GM12878 (cell line): ENCODE results near the gene GOPC. TPM values are rescaled to one million over a fixed set of nuclear protein-coding genes. Genes with fewer than 3 reads are reported as not detected.

Source experiments
- ATAC-seq: fragments of 200-7000 bp; cut with Tn5 transposase; 3 replicates; pipeline ENCODE4 v1.9.1; 2020; ENCODE audit warnings: mild to moderate bottlenecking, moderate library complexity
- BruUV-seq: library from RNA; stranded (reverse); fragments of 400-500 nt; replicated peaks from 2 replicates; lab custom pipeline; 2021; lab: Mats Ljungman, UMichigan
- CTCF ChIA-PET: fragments of 300-600 bp; sonication (Branson Sonifier 250); formaldehyde crosslinking; extraction: SDS; loops from one replicate; lab custom pipeline; 2021; ENCODE audit warnings: inconsistent platforms; lab: Yijun Ruan, JAX
- POLR2A ChIA-PET: fragments of 350-600 bp; formaldehyde crosslinking; extraction: SDS; loops from one replicate; lab custom pipeline; 2021; ENCODE audit warnings: inconsistent platforms; lab: Charles Lee
- RAD21 ChIA-PET: fragments of 300-600 bp; sonication (Branson Sonifier 250); formaldehyde crosslinking; loops from one replicate; lab custom pipeline; 2023; ENCODE audit warnings: antibody characterized with exemption; ENCODE audit not compliant: unreplicated experiment; lab: Charles Lee
- SMC1A ChIA-PET: fragments of 300-600 bp; sonication (Branson Sonifier 250); formaldehyde crosslinking; loops from one replicate; lab custom pipeline; 2023; ENCODE audit not compliant: unreplicated experiment, uncharacterized antibody; lab: Charles Lee
- DNase-seq: peaks from one replicate; pipeline ENCODE4 v3.0.0-alpha.2; 2011; ENCODE audit warnings: low read depth, low spot score
- FAIRE-seq: peaks from 3 replicates; lab custom pipeline; 2011; peaks lifted over from hg19 to GRCh38; lab: Jason Lieb, UNC
- H2AFZ ChIP-seq: 2 replicates; pipeline ENCODE4 v1.6.0; 2011; ENCODE audit warnings: low read depth, low read length, control low read depth; ENCODE audit not compliant: control insufficient read depth
- H3K27ac ChIP-seq: 2 replicates; pipeline ENCODE4 v1.5.1; 2011; ENCODE audit warnings: control low read depth; ENCODE audit not compliant: control insufficient read depth, insufficient read depth
- H3K27me3 ChIP-seq, 2 experiments: replicated peaks in 1 of 2; 2 replicates each; pipeline versions ENCODE4 v1.6.0 to v1.6.1; 2011; ENCODE audit warnings: low read length in 1 of 2; ENCODE audit not compliant: control insufficient read depth in 2 of 2, insufficient read depth in 2 of 2
- H3K36me3 ChIP-seq, 2 experiments: 2 replicates each; pipeline ENCODE4 v1.5.1; 2011; ENCODE audit warnings: low read length in 1 of 2; ENCODE audit not compliant: control insufficient read depth in 2 of 2, insufficient read depth in 2 of 2
- H3K4me1 ChIP-seq: 2 replicates; pipeline ENCODE4 v1.6.1; 2011; ENCODE audit warnings: mild to moderate bottlenecking, low read length, moderate library complexity, mixed read lengths; ENCODE audit not compliant: control insufficient read depth, insufficient read depth
- H3K4me2 ChIP-seq: 2 replicates; pipeline ENCODE4 v1.6.0; 2011; ENCODE audit warnings: control low read depth; ENCODE audit not compliant: control insufficient read depth, insufficient read depth
- H3K4me3 ChIP-seq: fragments of 200-600 bp; sonication (generic); 2 replicates; pipeline ENCODE4 v1.5.1; 2016
- H3K79me2 ChIP-seq: 2 replicates; pipeline ENCODE4 v1.6.0; 2011; ENCODE audit warnings: low read length; ENCODE audit not compliant: control insufficient read depth, insufficient read depth
- H3K9ac ChIP-seq: 2 replicates; pipeline ENCODE4 v1.8.0; 2011; ENCODE audit warnings: low read length, control low read depth, mixed read lengths; ENCODE audit not compliant: control insufficient read depth, insufficient read depth
- H3K9me3 ChIP-seq: replicated peaks from 3 replicates; pipeline ENCODE4 v1.5.1; 2011; ENCODE audit warnings: mild to moderate bottlenecking, low read length; ENCODE audit not compliant: control insufficient read depth, insufficient read depth
- H4K20me1 ChIP-seq: 2 replicates; pipeline ENCODE4 v1.6.0; 2011; ENCODE audit not compliant: control insufficient read depth, insufficient read depth
- CHD2 ChIP-seq: IDR thresholded peaks from 2 replicates; pipeline ENCODE4 v1.6.1; 2011; ENCODE audit warnings: low read depth, low read length, improper control_type of control experiment, borderline replicate concordance
- DPF2 ChIP-seq: fragments of 450-650 bp; IDR thresholded peaks from 2 replicates; pipeline ENCODE4 v1.6.1; 2017; ENCODE audit warnings: mild to moderate bottlenecking
- HDAC2 ChIP-seq: fragments of 200-600 bp; sonication (generic); IDR thresholded peaks from 2 replicates; pipeline ENCODE4 v1.6.1; 2017
- IRF4 ChIP-seq: IDR thresholded peaks from 2 replicates; pipeline ENCODE4 v1.6.1; 2011; ENCODE audit warnings: low read depth, low read length
- KDM1A ChIP-seq: fragments of 200-600 bp; sonication (generic); IDR thresholded peaks from 2 replicates; pipeline ENCODE4 v1.6.1; 2016; ENCODE audit warnings: borderline replicate concordance
- MAX ChIP-seq: IDR thresholded peaks from 2 replicates; pipeline ENCODE4 v1.6.1; 2012; ENCODE audit warnings: low read depth, low read length, improper control_type of control experiment
- MTA2 ChIP-seq: fragments of 450-650 bp; IDR thresholded peaks from 2 replicates; pipeline ENCODE4 v1.6.1; 2016; ENCODE audit warnings: low read depth, mild to moderate bottlenecking, moderate library complexity
- MXI1 ChIP-seq: fragments of 150-350 bp; IDR thresholded peaks from 2 replicates; pipeline ENCODE4 v1.6.1; 2011; ENCODE audit warnings: low read depth, mild to moderate bottlenecking, inconsistent platforms, low read length, improper control_type of control experiment
- NKRF ChIP-seq: fragments of 450-650 bp; conservative IDR thresholded peaks from 2 replicates; pipeline ENCODE4 v1.6.1; 2017; ENCODE audit warnings: mild to moderate bottlenecking, moderate library complexity
- NR2F1 ChIP-seq: fragments of 450-650 bp; conservative IDR thresholded peaks from 2 replicates; pipeline ENCODE4 v1.6.1; 2017; ENCODE audit warnings: mild to moderate bottlenecking
- SIX5 ChIP-seq: IDR thresholded peaks from 2 replicates; pipeline ENCODE4 v1.6.1; 2011; ENCODE audit warnings: mild to moderate bottlenecking, low read depth, low read length, moderate library complexity; ENCODE audit not compliant: severe bottlenecking
- SMAD5 ChIP-seq: IDR thresholded peaks from 2 replicates; pipeline ENCODE4 v1.6.1; 2016; ENCODE audit warnings: antibody characterized with exemption, low read depth
- SREBF1 ChIP-seq: IDR thresholded peaks from 2 replicates; pipeline ENCODE4 v1.6.1; 2012; ENCODE audit warnings: mild to moderate bottlenecking, low read length
- YY1 ChIP-seq: IDR thresholded peaks from 2 replicates; pipeline ENCODE4 v1.6.1; 2011; ENCODE audit warnings: low read depth, mild to moderate bottlenecking, low read length
- ZNF217 ChIP-seq: fragments of 450-650 bp; IDR thresholded peaks from 2 replicates; pipeline ENCODE4 v1.6.1; 2017; ENCODE audit warnings: antibody characterized with exemption, mild to moderate bottlenecking
- WGBS: methylation state at CpG from one replicate; pipeline ENCODE4 v1.1.6; 2016; ENCODE audit warnings: low lambda C conversion rate; ENCODE audit not compliant: insufficient replicate concordance, insufficient coverage; ENCODE audit errors: missing lambda C conversion rate; 5-methylcytosine and 5-hydroxymethylcytosine counted together
- in situ Hi-C: fragments of 300-500 bp; cut with MboI; formaldehyde crosslinking; loops from 9 replicates; pipeline ENCODE4 v1.14.3; 2018; ENCODE audit warnings: mixed read lengths
- intact Hi-C: fragments of 100-400 bp; cut with micrococcal nuclease; formaldehyde crosslinking; loops from one replicate; pipeline ENCODE4 v1.14.2; 2022; ENCODE audit not compliant: unreplicated experiment
- polyA plus RNA-seq, 11 experiments: library from polyadenylated mRNA; depleted of rRNA in 4 of 11; unstranded in 6 of 11; stranded (reverse) in 5 of 11; fragments of >200 nt; fragmentation: Nextera tagmentation in 4 of 11; fragmentation: Illumina TruSeq in 1 of 11; extraction: Ambion mirVana in 4 of 11; extraction: Trizol in 1 of 11; gene quantifications; 1 replicate in 1 of 11; 2 replicates in 10 of 11; pipeline versions ENCODE4 v1.2.1 to v1.2.3, GENCODE V29; 2011 to 2016; ENCODE audit warnings: inconsistent platforms in 2 of 11, missing spikeins in 2 of 11, low read depth in 1 of 11
- total RNA-seq, 4 experiments: library from RNA; depleted of rRNA in 3 of 4; stranded (reverse); fragments of >200 nt in 3 of 4; fragmentation: Illumina TruSeq in 1 of 4; extraction: Trizol in 1 of 4; gene quantifications; 2 replicates each; pipeline versions ENCODE4 v1.2.1 to v1.2.3, GENCODE V29; 2013 to 2021
- TF ChIP-seq, protein P1 (sequence below): fragments of 450-650 bp; IDR thresholded peaks from 2 replicates; pipeline ENCODE4 v1.6.1; 2017; ENCODE audit warnings: borderline replicate concordance
- TF ChIP-seq, protein P2 (sequence below): IDR thresholded peaks from 2 replicates; pipeline ENCODE4 v1.6.1; 2012; ENCODE audit warnings: mild to moderate bottlenecking, low read depth, low read length

GOPC gene
- total and polyA plus RNA-seq, 10 of the 15 experiments (the other 5 are each of a cell fraction or from before 2014, with no cell fraction given): 5.8 to 28.5 (median 18.0) TPM

- TF ChIP-seq, protein P1, sequence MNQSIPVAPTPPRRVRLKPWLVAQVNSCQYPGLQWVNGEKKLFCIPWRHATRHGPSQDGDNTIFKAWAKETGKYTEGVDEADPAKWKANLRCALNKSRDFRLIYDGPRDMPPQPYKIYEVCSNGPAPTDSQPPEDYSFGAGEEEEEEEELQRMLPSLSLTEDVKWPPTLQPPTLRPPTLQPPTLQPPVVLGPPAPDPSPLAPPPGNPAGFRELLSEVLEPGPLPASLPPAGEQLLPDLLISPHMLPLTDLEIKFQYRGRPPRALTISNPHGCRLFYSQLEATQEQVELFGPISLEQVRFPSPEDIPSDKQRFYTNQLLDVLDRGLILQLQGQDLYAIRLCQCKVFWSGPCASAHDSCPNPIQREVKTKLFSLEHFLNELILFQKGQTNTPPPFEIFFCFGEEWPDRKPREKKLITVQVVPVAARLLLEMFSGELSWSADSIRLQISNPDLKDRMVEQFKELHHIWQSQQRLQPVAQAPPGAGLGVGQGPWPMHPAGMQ: no peak
- no peak for TF ChIP-seq NKRF
- no peak for TF ChIP-seq ZNF217
- no peak for TF ChIP-seq MTA2
- no peak for TF ChIP-seq SREBF1
- TF ChIP-seq DPF2: no peak
- TF ChIP-seq, all 136 proteins: peak for 0
These were observed 34.1 kb downstream of the GOPC start (continued) for GRCh38 chr6:117568247-117568646.

- Histone ChIP-seq H3K27me3 (no peaks in the 10 kb centered on the region), H4K20me1 (no peaks in the 10 kb centered on the region), H3K9ac (no peak overlapping the region), H3K9me3 (no peaks in the 10 kb centered on the region), H3K4me1 (no peaks in the 10 kb centered on the region), H3K4me2 (no peak overlapping the region), H3K4me3 (no peak overlapping the region), H3K27ac (no peak overlapping the region), H2AFZ (no peak overlapping the region), H3K79me2 (no peaks in the 10 kb centered on the region; the same call in 1 of the 2 replicates), H3K36me3 (peaks cover 0 to 21% of the 10 kb centered on the region in 2 experiments; a peak in 3 of 4 replicates)
- ATAC-seq (no peak), DNase-seq (no peak), FAIRE-seq (no peak)
- WGBS: 100% methylated on average over 1 of the region's 1 CpG
- BruUV-seq: no TSS peak
- ChIA-PET CTCF (interaction anchor here (1.4 to 3.0 kb wide), 4 partner anchors 9 to 115 kb away, joined by 5 to 21 read pairs (median 8); no protein-coding TSS in a partner anchor), RAD21 (interaction anchor here (1.1 kb wide), 1 partner anchor 39 kb away, joined by 3 read pairs; no protein-coding TSS in a partner anchor), SMC1A (interaction anchor here (1.1 to 2.4 kb wide), 4 partner anchors 9 to 115 kb away, joined by 3 to 8 read pairs (median 4); no protein-coding TSS in a partner anchor), POLR2A (no interaction called here)
- TF ChIP-seq, protein P2, sequence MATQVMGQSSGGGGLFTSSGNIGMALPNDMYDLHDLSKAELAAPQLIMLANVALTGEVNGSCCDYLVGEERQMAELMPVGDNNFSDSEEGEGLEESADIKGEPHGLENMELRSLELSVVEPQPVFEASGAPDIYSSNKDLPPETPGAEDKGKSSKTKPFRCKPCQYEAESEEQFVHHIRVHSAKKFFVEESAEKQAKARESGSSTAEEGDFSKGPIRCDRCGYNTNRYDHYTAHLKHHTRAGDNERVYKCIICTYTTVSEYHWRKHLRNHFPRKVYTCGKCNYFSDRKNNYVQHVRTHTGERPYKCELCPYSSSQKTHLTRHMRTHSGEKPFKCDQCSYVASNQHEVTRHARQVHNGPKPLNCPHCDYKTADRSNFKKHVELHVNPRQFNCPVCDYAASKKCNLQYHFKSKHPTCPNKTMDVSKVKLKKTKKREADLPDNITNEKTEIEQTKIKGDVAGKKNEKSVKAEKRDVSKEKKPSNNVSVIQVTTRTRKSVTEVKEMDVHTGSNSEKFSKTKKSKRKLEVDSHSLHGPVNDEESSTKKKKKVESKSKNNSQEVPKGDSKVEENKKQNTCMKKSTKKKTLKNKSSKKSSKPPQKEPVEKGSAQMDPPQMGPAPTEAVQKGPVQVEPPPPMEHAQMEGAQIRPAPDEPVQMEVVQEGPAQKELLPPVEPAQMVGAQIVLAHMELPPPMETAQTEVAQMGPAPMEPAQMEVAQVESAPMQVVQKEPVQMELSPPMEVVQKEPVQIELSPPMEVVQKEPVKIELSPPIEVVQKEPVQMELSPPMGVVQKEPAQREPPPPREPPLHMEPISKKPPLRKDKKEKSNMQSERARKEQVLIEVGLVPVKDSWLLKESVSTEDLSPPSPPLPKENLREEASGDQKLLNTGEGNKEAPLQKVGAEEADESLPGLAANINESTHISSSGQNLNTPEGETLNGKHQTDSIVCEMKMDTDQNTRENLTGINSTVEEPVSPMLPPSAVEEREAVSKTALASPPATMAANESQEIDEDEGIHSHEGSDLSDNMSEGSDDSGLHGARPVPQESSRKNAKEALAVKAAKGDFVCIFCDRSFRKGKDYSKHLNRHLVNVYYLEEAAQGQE: no peak
- TF ChIP-seq MAX (no peak), CHD2 (no peak), HDAC2 (no peak), IRF4 (no peak), SMAD5 (no peak), KDM1A (no peak), MXI1 (no peak), SIX5 (no peak), YY1 (no peak), NR2F1 (no peak)
- in situ Hi-C loops (no loop called here), intact Hi-C loops (no loop called here)
These were observed 37.6 kb downstream of the GOPC start for GRCh38 chr6:117564681-117565080.
